Keratinocyte (primary cell): ENCODE measurements around the gene DUSP18. TPM values are rescaled to one million over a fixed set of nuclear protein-coding genes. Genes with fewer than 3 reads are reported as not detected.

Source experiments
- DNase-seq: peaks from one replicate; pipeline ENCODE4 v3.0.0-alpha.2; 2011; ENCODE audit warnings: low read depth, missing footprints, low spot score
- FAIRE-seq: peaks from 2 replicates; lab custom pipeline; 2011; peaks lifted over from hg19 to GRCh38; lab: Jason Lieb, UNC
- H2AFZ ChIP-seq: 2 replicates; pipeline ENCODE4 v1.6.0; 2012; ENCODE audit warnings: low read length, control low read depth, inconsistent platforms; ENCODE audit not compliant: control insufficient read depth
- H3K27ac ChIP-seq: 2 replicates; pipeline ENCODE4 v1.5.1; 2011; ENCODE audit warnings: low read length; ENCODE audit not compliant: control insufficient read depth, insufficient read depth
- H3K27me3 ChIP-seq: 3 replicates; pipeline ENCODE4 v1.6.0; 2011; ENCODE audit warnings: low read length; ENCODE audit not compliant: control insufficient read depth, insufficient read depth; ENCODE audit errors: extremely low read depth
- H3K36me3 ChIP-seq, 2 experiments: 2 replicates in 1 of 2; 3 replicates in 1 of 2; pipeline ENCODE4 v1.5.1; 2011; ENCODE audit warnings: low read length in 2 of 2, mild to moderate bottlenecking in 1 of 2; ENCODE audit not compliant: control insufficient read depth in 2 of 2, insufficient read depth in 2 of 2; ENCODE audit errors: extremely low read depth in 1 of 2
- H3K4me1 ChIP-seq: 3 replicates; pipeline ENCODE4 v1.5.1; 2011; ENCODE audit warnings: low read length; ENCODE audit not compliant: control insufficient read depth, insufficient read depth; ENCODE audit errors: extremely low read depth
- H3K4me2 ChIP-seq: 3 replicates; pipeline ENCODE4 v1.6.0; 2011; ENCODE audit warnings: low read depth, low read length; ENCODE audit not compliant: control insufficient read depth, insufficient read depth; ENCODE audit errors: extremely low read depth
- H3K4me3 ChIP-seq, 3 experiments: fragments of 200-600 bp in 1 of 3; sonication (generic) in 1 of 3; 2 replicates in 2 of 3; 3 replicates in 1 of 3; pipeline ENCODE4 v1.5.1; 2011 to 2016; ENCODE audit warnings: low read length in 3 of 3, mild to moderate bottlenecking in 3 of 3, control low read depth in 2 of 3, inconsistent platforms in 1 of 3, low read depth in 1 of 3, mixed read lengths in 1 of 3, mixed run types in 1 of 3, moderate library complexity in 1 of 3; ENCODE audit not compliant: control insufficient read depth in 2 of 3, insufficient read depth in 2 of 3; ENCODE audit errors: extremely low read depth in 1 of 3
- H3K79me2 ChIP-seq: 2 replicates; pipeline ENCODE4 v1.6.0; 2012; ENCODE audit warnings: low read length; ENCODE audit not compliant: control insufficient read depth, insufficient read depth
- H3K9ac ChIP-seq: 3 replicates; pipeline ENCODE4 v1.6.0; 2011; ENCODE audit warnings: low read length; ENCODE audit not compliant: control insufficient read depth, insufficient read depth; ENCODE audit errors: extremely low read depth
- H3K9me1 ChIP-seq: 3 replicates; pipeline ENCODE4 v1.6.0; 2011; ENCODE audit warnings: low read length; ENCODE audit not compliant: control insufficient read depth, insufficient read depth; ENCODE audit errors: extremely low read depth
- H3K9me3 ChIP-seq: 2 replicates; pipeline ENCODE4 v1.5.1; 2012; ENCODE audit warnings: low read depth, low read length; ENCODE audit not compliant: control insufficient read depth
- H4K20me1 ChIP-seq: 3 replicates; pipeline ENCODE4 v1.6.0; 2011; ENCODE audit warnings: low read length; ENCODE audit not compliant: control insufficient read depth, insufficient read depth; ENCODE audit errors: extremely low read depth
- EZH2 ChIP-seq: IDR thresholded peaks from one replicate; pipeline ENCODE4 v1.6.1; 2012; ENCODE audit warnings: inconsistent platforms, mild to moderate bottlenecking, low read length, moderate library complexity
- dilution Hi-C: fragments of 300-500 bp; cut with MboI; formaldehyde crosslinking; loops from one replicate; pipeline ENCODE4 v1.7.0; 2020; ENCODE audit warnings: low sequenced_read_pairs; ENCODE audit not compliant: extremely low pct_ligation_motif_present
- polyA plus RNA-seq, 5 experiments: library from polyadenylated mRNA; depleted of rRNA in 3 of 5; stranded (reverse) in 3 of 5; stranded (forward) in 1 of 5; unstranded in 1 of 5; fragments of >200 nt; gene quantifications; 1 replicate in 1 of 5; 2 replicates in 3 of 5; 3 replicates in 1 of 5; pipeline versions ENCODE4 v1.2.1 to v1.2.3, GENCODE V29; 2011 to 2012; ENCODE audit warnings: missing spikeins in 2 of 5, low read depth in 1 of 5, low replicate concordance in 1 of 5
- TF ChIP-seq, protein P1 (sequence below), 3 experiments: IDR thresholded peaks in 1 of 3; conservative IDR thresholded peaks in 1 of 3; optimal IDR thresholded peaks in 1 of 3; 2 replicates in 2 of 3; 3 replicates in 1 of 3; pipeline versions ENCODE3 to v1.5.1; 2011; ENCODE audit warnings: low read length in 3 of 3, mild to moderate bottlenecking in 3 of 3, moderate library complexity in 2 of 3, control low read depth in 1 of 3, inconsistent platforms in 1 of 3; ENCODE audit not compliant: insufficient read depth in 2 of 3; ENCODE audit errors: extremely low read depth in 1 of 3

DUSP18 gene
- polyA plus RNA-seq, 1 donor (not counting 4 experiments of a cell fraction or from before 2014, with no cell fraction given), result 12.6 TPM

DNA sequence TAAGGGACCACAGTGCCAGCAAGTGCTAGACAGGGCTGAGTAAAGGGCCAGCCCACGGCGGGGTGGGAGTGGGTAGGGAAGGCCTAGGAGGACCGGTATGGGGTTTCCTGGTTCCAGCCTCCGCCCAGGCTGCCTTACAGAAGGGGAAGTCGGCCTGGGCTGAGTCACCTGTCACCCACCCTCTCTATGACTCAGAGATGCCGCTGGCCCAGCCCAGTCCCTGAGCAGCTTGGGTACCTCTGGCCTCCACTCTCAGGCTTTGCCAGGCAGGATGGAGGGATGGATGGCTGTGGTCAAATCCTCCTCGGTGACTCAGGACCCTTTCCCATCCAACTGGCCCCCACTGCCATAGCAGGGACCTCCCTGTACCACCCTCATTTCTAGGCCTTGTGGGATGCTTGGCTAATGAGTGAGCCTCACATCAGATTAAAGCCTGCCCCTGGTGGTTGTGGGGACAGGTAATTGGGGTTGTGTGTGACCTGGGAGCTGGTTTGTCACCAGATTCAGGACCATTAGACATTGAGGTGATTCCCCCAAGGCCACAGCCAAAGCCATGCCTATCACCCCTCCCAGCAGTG lies 18.2 kb downstream of the DUSP18 start:
- no peak overlapping the region for H2AFZ ChIP-seq
- H3K27me3 ChIP-seq, result no peaks in the 10 kb centered on the region
- no peak overlapping the region for H3K4me3 ChIP-seq
- FAIRE-seq, result peak; percentile 77
- peak overlapping the region; percentile 3 for H3K9ac ChIP-seq
- dilution Hi-C loops, result no loop called here
- peaks cover 9% of the 10 kb centered on the region for H3K4me1 ChIP-seq
- no peaks in the 10 kb centered on the region for H3K79me2 ChIP-seq
- no peaks in the 10 kb centered on the region for H4K20me1 ChIP-seq
- TF ChIP-seq, protein P1, sequence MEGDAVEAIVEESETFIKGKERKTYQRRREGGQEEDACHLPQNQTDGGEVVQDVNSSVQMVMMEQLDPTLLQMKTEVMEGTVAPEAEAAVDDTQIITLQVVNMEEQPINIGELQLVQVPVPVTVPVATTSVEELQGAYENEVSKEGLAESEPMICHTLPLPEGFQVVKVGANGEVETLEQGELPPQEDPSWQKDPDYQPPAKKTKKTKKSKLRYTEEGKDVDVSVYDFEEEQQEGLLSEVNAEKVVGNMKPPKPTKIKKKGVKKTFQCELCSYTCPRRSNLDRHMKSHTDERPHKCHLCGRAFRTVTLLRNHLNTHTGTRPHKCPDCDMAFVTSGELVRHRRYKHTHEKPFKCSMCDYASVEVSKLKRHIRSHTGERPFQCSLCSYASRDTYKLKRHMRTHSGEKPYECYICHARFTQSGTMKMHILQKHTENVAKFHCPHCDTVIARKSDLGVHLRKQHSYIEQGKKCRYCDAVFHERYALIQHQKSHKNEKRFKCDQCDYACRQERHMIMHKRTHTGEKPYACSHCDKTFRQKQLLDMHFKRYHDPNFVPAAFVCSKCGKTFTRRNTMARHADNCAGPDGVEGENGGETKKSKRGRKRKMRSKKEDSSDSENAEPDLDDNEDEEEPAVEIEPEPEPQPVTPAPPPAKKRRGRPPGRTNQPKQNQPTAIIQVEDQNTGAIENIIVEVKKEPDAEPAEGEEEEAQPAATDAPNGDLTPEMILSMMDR (optimal IDR thresholded peaks at IDR 0.05 in 1 of 3, IDR thresholded peaks at IDR 0.05 in 1 of 3, conservative IDR thresholded peaks at IDR 0.05 in 1 of 3; ENCODE audit: extremely low read depth in 1 of 3, insufficient read depth in 2 of 3, low read length in 3 of 3), result peak in 2 of 3 experiments; percentile 20 to 24
- no peak for TF ChIP-seq EZH2
- H3K9me3 ChIP-seq, result no peaks in the 10 kb centered on the region
- no peak for DNase-seq
- H3K4me2 ChIP-seq, result no peak overlapping the region
- peaks cover 0 to 3% of the 10 kb centered on the region in 2 experiments for H3K36me3 ChIP-seq
- H3K9me1 ChIP-seq, result no peaks in the 10 kb centered on the region
- H3K27ac ChIP-seq, result peak overlapping the region; percentile 23

DNA sequence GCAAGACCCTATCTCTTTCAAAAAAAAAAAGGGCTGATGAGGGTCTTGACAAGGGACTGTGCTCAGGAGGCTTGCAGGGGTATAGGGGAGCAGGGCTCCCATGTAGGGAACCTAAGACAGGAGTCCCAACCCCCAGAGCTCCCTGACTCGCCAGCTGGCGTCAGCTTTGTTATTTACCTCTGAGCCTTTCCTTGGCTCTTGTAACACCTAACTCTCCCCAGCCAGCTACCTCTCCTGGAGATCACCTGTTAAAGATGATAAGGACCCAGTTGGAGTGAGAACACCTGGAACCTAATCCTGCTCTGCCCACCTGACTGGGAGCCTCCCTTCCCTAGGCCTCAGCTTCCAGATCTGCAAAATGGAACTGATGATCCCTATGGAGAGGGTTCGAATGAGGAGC lies 18.9 kb downstream of the DUSP18 start:
- FAIRE-seq, result peak; percentile 32

More for the DNA sequence above, 18.9 kb downstream of the DUSP18 start:
- no peak overlapping the region for H3K9ac ChIP-seq
- H3K4me2 ChIP-seq, result no peak overlapping the region
- H3K4me3 ChIP-seq, result no peak overlapping the region
- peaks cover 9% of the 10 kb centered on the region for H3K4me1 ChIP-seq
- no peak for DNase-seq
- H3K27me3 ChIP-seq, result no peaks in the 10 kb centered on the region
- H4K20me1 ChIP-seq, result no peaks in the 10 kb centered on the region
- H3K9me1 ChIP-seq, result no peaks in the 10 kb centered on the region
- no peaks in the 10 kb centered on the region for H3K9me3 ChIP-seq
- H2AFZ ChIP-seq, result no peak overlapping the region
- TF ChIP-seq, protein P1 (optimal IDR thresholded peaks at IDR 0.05 in 1 of 3, IDR thresholded peaks at IDR 0.05 in 1 of 3, conservative IDR thresholded peaks at IDR 0.05 in 1 of 3; ENCODE audit: extremely low read depth in 1 of 3, insufficient read depth in 2 of 3, low read length in 3 of 3), result no peak
- peak overlapping the region; percentile 23 for H3K27ac ChIP-seq
- H3K36me3 ChIP-seq, result peaks cover 0 to 2% of the 10 kb centered on the region in 2 experiments
- H3K79me2 ChIP-seq, result no peaks in the 10 kb centered on the region
- dilution Hi-C loops, result no loop called here
